Gastrocnemius medialis (tissue), 4 donors: ENCODE data around the gene ADGRD2.

Source experiments
- CTCF ChIP-seq, 5 experiments: fragments of 450-650 bp in 3 of 5; fragments of 200-600 bp in 2 of 5; sonication (generic) in 2 of 5; IDR thresholded peaks in 4 of 5; conservative IDR thresholded peaks in 1 of 5; 1 replicate in 4 of 5; 2 replicates in 1 of 5; pipeline ENCODE4 v1.5.1; 2016 to 2019; ENCODE audit warnings: antibody characterized with exemption in 5 of 5, mild to moderate bottlenecking in 3 of 5, moderate library complexity in 3 of 5
- POLR2A ChIP-seq, 2 donors: fragments of 450-650 bp; IDR thresholded peaks; one replicate each; pipeline ENCODE4 v1.6.1; 2017; ENCODE audit warnings: antibody characterized with exemption in 2 of 2, mild to moderate bottlenecking in 2 of 2, moderate library complexity in 2 of 2

GRCh38 chr9:124473310-124473709, 23.1 kb downstream of the ADGRD2 start:
- TF ChIP-seq POLR2A (IDR thresholded peaks at IDR 0.05) (no peak), CTCF (IDR thresholded peaks at IDR 0.05 in 4 of 5, conservative IDR thresholded peaks at IDR 0.05 in 1 of 5) (no peak)
